Mesodermal cell (in vitro differentiated cells): ENCODE measurements around the gene PCDH9.
A peak's percentile ranks its signal among the peaks of the same experiment; 100 is the strongest.

ENCODE experiments used
- H3K27ac ChIP-seq: 2 replicates; pipeline ENCODE4 v1.7.0; 2013; ENCODE audit warnings: mild to moderate bottlenecking, low read depth, low read length, moderate library complexity; ENCODE audit not compliant: severe bottlenecking
- H3K36me3 ChIP-seq: 2 replicates; pipeline ENCODE4 v1.7.1; 2013; ENCODE audit warnings: mild to moderate bottlenecking, low read length, moderate library complexity; ENCODE audit not compliant: control insufficient read depth, insufficient read depth
- H3K4me1 ChIP-seq: one replicate; pipeline ENCODE4 v1.7.1; 2013; ENCODE audit warnings: mild to moderate bottlenecking, low read length; ENCODE audit not compliant: insufficient read depth, control insufficient read depth, poor library complexity, severe bottlenecking
- H3K4me3 ChIP-seq: 2 replicates; pipeline ENCODE4 v1.7.0; 2013; ENCODE audit warnings: low read length, control low read depth, mild to moderate bottlenecking; ENCODE audit not compliant: insufficient read depth, poor library complexity, severe bottlenecking; ENCODE audit errors: extremely low read depth
- H3K9me3 ChIP-seq: 2 replicates; pipeline ENCODE4 v1.7.1; 2013; ENCODE audit warnings: mild to moderate bottlenecking, low read length, moderate library complexity; ENCODE audit not compliant: control insufficient read depth
- WGBS, 2 experiments: methylation state at CpG; one replicate each; pipeline ENCODE4 v1.1.5; 2013; ENCODE audit warnings: missing lambda C conversion rate in 2 of 2; ENCODE audit not compliant: insufficient coverage in 2 of 2; 5-methylcytosine and 5-hydroxymethylcytosine counted together

PCDH9 gene

DNA sequence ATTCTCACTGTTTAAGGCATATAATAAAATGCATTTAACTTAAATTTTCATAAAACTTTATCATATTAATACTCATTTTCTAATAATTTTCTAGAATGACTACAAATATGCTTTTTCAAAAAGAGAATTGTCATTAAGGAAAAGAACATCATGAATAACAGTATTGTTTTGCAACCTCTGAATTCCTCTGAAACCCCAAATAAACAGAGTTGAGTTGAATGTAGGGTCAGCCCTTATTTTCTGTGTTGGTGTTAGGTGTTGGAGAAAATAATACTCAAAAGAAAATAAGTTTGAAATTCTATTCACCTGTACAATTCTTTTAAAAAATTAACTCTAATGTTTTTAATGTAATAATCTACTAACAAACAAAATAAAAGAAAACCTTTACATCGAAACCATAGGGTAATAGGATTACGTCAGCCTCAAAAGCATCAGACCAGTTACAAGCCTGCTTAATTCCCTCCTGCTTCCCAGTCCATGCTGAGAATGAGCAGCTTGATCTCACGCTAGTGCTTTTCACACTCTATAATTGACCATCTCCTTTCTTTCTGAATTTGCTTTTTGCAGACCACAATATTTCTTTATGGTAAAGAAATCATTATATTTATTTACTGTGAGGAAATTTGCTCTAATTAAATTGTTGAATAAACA, 160.9 kb downstream of the PCDH9 start:
- 35 to 48% methylated on average over 2 to 3 of the region's 3 CpGs for WGBS, 2 experiments
- Histone ChIP-seq H3K4me1 (no peaks in the 10 kb centered on the region), H3K27ac (no peak overlapping the region), H3K4me3 (no peak overlapping the region), H3K9me3 (no peaks in the 10 kb centered on the region), H3K36me3 (no peaks in the 10 kb centered on the region)

DNA sequence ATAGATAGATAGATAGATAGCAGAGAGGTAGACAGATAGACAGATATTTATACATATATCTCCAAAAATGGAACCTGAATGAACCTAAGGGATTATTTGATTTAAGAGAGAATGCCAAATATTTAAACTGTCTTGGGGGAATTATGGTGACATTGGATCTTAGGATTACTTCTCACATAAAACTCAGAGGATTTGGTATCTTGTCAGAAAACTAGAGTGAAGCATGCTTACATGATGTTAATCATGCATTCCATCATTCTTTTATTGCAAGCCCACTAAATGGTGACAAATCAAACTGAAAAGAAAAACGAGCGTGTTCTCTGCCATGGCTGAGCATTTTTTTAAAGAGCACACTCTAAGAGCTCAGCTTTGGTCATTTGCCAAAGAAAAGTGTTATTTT, 165.2 kb downstream of the PCDH9 start:
- H3K4me3 ChIP-seq = no peak overlapping the region
- no CpG with 5 or more reads among the region's 2 CpGs for WGBS, 2 experiments
- H3K27ac ChIP-seq = no peak overlapping the region
- no peaks in the 10 kb centered on the region for H3K36me3 ChIP-seq
- H3K4me1 ChIP-seq = peaks cover 7% of the 10 kb centered on the region
- no peaks in the 10 kb centered on the region for H3K9me3 ChIP-seq

DNA sequence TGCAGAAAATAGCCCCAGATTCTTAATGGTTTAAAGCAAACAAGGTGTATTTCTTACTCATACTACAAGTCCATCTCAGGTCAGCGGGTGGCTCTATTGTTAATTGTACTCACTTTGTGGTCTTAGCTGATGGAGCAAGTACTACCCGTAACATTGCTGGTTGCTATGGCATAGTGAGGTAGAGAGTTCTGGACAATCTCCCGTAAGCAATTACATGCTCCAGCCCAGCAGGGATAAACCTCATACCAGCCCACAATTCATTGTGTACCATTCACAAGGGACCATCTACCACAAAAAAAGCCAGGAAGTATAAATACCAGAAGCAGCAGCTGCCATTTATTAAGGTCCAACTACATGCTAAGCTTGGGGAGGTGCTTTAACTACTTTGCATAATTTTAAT, 167.1 kb downstream of the PCDH9 start:
- Histone ChIP-seq H3K4me1 (peaks cover 7% of the 10 kb centered on the region), H3K27ac (no peak overlapping the region), H3K36me3 (no peaks in the 10 kb centered on the region), H3K9me3 (no peaks in the 10 kb centered on the region), H3K4me3 (no peak overlapping the region)
- no CpG with 5 or more reads among the region's 3 CpGs for WGBS, 2 experiments

DNA sequence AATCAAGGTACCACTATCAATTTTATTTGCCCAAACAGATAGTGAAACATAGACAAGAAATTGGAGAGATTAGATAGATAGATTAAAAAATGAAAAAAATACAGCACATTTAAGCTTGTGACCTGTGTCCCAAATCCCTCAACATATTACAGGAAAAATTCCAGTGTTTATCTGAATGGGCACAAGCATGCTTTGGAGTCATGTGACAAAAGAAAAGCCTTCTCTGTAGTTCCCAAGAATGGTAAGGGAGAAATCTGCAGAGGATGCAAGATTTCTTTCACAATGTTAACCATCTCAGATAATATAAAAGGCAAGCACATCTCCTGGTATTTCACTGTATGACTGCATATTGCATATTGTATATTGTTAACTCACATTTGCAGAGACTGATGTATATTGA, 168.0 kb downstream of the PCDH9 start:
- H3K9me3 ChIP-seq = no peaks in the 10 kb centered on the region
- H3K4me3 ChIP-seq = no peak overlapping the region
- no peaks in the 10 kb centered on the region for H3K36me3 ChIP-seq
- peaks cover 7% of the 10 kb centered on the region for H3K4me1 ChIP-seq
- peak overlapping the region; percentile 6 for H3K27ac ChIP-seq

DNA sequence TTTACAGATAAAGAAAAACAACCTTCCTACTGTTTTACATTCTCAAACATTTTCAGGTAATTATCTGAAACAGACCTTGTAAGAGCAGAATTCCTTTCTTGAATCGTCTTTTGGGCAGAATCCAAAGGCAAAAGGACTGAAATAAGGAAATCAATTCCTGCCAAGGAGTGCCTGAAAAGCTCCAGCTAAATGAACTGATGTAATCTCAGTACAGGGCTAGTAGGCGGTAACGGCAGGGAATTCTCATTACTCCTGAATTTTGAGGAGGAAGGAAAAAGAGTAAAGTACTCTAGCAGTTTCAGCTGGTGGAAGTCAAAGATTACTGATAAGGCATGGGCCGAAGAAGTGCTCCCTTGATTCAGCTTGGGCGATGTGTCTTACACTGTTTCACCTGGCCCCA, 168.4 kb downstream of the PCDH9 start:
- Histone ChIP-seq H3K27ac (peak overlapping the region; percentile 6), H3K4me1 (peaks cover 7% of the 10 kb centered on the region), H3K9me3 (no peaks in the 10 kb centered on the region), H3K4me3 (no peak overlapping the region), H3K36me3 (no peaks in the 10 kb centered on the region)
- 78 to 80% methylated on average over 3 to 5 of the region's 5 CpGs for WGBS, 2 experiments

GRCh38 chr13:67052550-67053490, 177.3 kb downstream of the PCDH9 start:
- Histone ChIP-seq H3K4me3 (no peak overlapping the region), H3K27ac (no peak overlapping the region), H3K36me3 (no peaks in the 10 kb centered on the region), H3K9me3 (no peaks in the 10 kb centered on the region), H3K4me1 (peaks cover 10% of the 10 kb centered on the region)
- 93 to 100% methylated on average over 2 to 5 of the region's 8 CpGs for WGBS, 2 experiments

DNA sequence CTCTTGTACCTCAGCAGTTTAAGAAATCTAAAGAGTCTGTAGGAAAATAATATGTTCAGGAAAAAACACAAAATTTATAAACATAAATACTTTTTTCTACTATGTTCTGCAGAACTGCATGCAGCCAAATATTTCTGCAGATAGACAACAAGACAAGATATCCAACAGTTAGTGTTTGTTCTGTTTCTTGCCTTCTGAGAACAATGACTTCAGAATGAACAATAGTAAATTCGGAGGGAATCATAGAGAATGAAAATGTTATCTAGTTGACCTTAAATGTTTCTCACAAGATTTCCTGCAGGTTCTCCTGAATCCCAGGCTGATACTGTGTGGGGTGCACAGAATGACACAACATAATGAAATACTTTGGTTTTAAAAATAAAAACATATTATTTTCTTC, 180.4 kb downstream of the PCDH9 start:
- no CpG with 5 or more reads among the region's 1 CpG for WGBS, 2 experiments
- Histone ChIP-seq H3K9me3 (no peaks in the 10 kb centered on the region), H3K36me3 (no peaks in the 10 kb centered on the region), H3K4me3 (no peak overlapping the region), H3K4me1 (peaks cover 13% of the 10 kb centered on the region), H3K27ac (no peak overlapping the region)

- H3K4me3 ChIP-seq = no peak overlapping the region
- H3K36me3 ChIP-seq = no peaks in the 10 kb centered on the region
Observed at GRCh38 chr13:67048821-67049150, 181.3 kb downstream of the PCDH9 start.

DNA sequence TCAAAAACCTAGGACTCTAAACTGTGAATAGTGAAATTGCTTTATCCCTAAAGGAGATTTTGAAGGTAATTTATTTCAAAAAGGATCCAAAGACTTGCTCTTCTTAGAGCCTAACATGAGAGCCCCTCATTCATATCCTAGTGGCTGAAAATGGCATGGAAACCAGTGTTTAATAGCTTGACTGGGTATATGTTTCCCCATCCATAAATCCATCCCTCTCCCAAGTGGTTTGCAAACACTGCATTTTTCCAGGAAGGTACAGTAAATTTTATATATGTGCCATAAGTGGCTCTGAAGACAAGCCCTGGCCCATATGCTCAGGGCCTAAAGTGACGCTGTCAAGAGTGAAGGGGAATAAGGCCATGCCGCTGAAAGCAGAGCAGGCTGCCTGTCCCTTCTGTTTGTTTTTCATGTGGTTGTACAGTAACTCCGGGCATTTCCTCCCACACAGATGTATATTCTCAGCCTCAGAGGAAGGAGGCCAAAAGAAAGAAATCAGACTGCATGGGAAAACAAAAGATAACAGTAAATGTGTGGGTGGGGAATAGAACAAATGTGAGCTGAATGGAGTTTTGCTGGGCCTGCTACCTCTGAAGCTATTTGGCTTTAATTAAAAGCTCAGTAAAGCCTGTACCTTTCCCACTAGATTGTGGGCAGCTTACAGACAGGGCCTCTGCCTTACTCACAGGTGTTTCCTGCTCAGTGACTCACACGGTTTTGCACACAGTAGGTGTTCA, 181.9 kb downstream of the PCDH9 start:
- no peak overlapping the region for H3K4me3 ChIP-seq
- WGBS, 2 experiments = 51 to 90% methylated on average over 2 to 3 of the region's 4 CpGs
- H3K9me3 ChIP-seq = no peaks in the 10 kb centered on the region
- peak overlapping the region; percentile 80 for H3K27ac ChIP-seq
- H3K36me3 ChIP-seq = no peaks in the 10 kb centered on the region
- peaks cover 13% of the 10 kb centered on the region for H3K4me1 ChIP-seq

More at GRCh38 chr13:67048821-67049150, 181.3 kb downstream of the PCDH9 start:
- Histone ChIP-seq H3K9me3 (no peaks in the 10 kb centered on the region), H3K4me1 (peaks cover 13% of the 10 kb centered on the region), H3K27ac (peak overlapping the region; percentile 80)
- WGBS, 2 experiments = 80 to 86% methylated on average over 1 of the region's 2 CpGs

- Histone ChIP-seq H3K4me1 (peaks cover 13% of the 10 kb centered on the region), H3K36me3 (no peaks in the 10 kb centered on the region), H3K9me3 (no peaks in the 10 kb centered on the region), H3K4me3 (no peak overlapping the region), H3K27ac (no peak overlapping the region)
- WGBS, 2 experiments = 80 to 100% methylated on average over 1 of the region's 1 CpG
Observed at GRCh38 chr13:67045357-67045756, 184.8 kb downstream of the PCDH9 start.
